ENCODE data around the gene RAE1.

RAE1 gene

DNA sequence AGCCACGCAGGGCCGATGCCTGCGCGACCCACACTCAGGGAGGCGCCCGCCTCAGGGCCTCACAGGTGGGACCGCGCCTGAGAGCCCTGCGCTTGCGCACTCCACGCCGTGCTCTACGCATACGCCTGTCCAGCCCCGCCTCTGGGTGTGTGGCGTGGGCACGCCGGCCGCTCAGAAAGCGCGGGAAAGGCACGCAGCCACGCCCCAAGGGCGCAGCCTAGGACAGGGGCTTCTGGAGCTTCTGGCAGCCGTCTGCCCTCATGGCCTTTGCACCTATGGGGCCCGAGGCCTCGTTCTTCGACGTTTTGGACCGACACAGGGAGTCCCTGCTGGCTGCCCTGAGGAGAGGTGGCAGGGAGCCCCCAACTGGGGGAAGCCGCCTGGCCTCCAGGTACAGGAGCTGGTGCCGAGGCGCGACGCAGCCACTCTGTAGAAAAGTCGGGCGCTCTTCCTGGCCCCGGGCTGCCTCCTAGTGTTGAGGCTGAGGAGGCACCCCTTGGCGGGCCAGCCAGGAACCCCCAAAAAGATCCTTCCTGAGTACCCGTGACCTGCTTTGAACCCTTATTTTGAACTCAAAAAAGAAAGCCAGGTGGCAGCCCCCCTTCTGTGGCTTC, 21.3 kb upstream of the RAE1 start, which contains the start of gene SPO11:
Gene SPO11, plus strand, starts transcription at position 196 of the 614 bp plus-strand sequence. Its CDS starts 65 bp downstream, at position 261.
- H3K4me2 ChIP-seq (ENCODE audit: low read depth, low read length) = no peak within 1 kb of the TSS

DNA sequence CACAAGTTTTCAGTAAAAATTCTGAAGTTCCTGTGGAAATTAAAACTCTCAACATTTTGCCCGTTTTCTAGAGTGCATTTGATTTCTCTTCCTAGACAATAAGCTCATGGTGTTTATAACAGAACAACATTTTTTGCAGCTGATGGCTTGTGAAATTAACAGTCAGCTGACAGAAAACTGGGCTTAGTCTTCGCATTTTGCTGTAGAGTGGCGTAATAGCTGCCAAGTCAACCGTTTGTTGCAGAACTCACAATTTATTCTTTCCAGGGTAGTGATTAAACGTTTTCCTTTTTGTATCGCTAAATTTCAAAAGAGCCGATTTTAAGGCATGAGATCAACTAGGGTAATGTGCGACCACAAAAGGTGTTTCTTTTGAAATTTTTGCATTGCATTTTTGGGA, 20.1 kb upstream of the RAE1 start:
- H3K4me1 ChIP-seq (ENCODE audit: low read length) = no peaks in the 10 kb centered on the region
- H3K4me2 ChIP-seq (ENCODE audit: low read depth, low read length) = no peak overlapping the region
- TF ChIP-seq EZH2 (optimal IDR thresholded peaks at IDR 0.05; ENCODE audit: low read depth, low read length) (no peak), EZH2phosphoT487 (IDR thresholded peaks at IDR 0.05; ENCODE audit: low read length) (no peak)
- TF ChIP-seq, protein P1, sequence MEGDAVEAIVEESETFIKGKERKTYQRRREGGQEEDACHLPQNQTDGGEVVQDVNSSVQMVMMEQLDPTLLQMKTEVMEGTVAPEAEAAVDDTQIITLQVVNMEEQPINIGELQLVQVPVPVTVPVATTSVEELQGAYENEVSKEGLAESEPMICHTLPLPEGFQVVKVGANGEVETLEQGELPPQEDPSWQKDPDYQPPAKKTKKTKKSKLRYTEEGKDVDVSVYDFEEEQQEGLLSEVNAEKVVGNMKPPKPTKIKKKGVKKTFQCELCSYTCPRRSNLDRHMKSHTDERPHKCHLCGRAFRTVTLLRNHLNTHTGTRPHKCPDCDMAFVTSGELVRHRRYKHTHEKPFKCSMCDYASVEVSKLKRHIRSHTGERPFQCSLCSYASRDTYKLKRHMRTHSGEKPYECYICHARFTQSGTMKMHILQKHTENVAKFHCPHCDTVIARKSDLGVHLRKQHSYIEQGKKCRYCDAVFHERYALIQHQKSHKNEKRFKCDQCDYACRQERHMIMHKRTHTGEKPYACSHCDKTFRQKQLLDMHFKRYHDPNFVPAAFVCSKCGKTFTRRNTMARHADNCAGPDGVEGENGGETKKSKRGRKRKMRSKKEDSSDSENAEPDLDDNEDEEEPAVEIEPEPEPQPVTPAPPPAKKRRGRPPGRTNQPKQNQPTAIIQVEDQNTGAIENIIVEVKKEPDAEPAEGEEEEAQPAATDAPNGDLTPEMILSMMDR (IDR thresholded peaks at IDR 0.05; ENCODE audit: low read length) = no peak
- H3K9me3 ChIP-seq (replicated peaks; ENCODE audit: insufficient read depth, low read length) = no peaks in the 10 kb centered on the region
- no peak overlapping the region for H2AFZ ChIP-seq (ENCODE audit: low read length)
- H3K27ac ChIP-seq (ENCODE audit: low read length) = no peak overlapping the region
- H3K9me2 ChIP-seq (replicated peaks; ENCODE audit: insufficient read depth, low read length) = no peaks in the 10 kb centered on the region
- H3K27me3 ChIP-seq (replicated peaks; ENCODE audit: insufficient read depth, low read length) = peaks cover 7% of the 10 kb centered on the region; the same call in 1 of the 2 replicates
- no peak overlapping the region for H3K9ac ChIP-seq (ENCODE audit: low read length)
- H3K36me3 ChIP-seq (replicated peaks; ENCODE audit: insufficient read depth, low read length) = no peaks in the 10 kb centered on the region
- H4K20me1 ChIP-seq (ENCODE audit: insufficient read depth, low read length) = no peaks in the 10 kb centered on the region
- H3F3A ChIP-seq (ENCODE audit: insufficient read depth, low read length) = no peaks in the 10 kb centered on the region
- no peak for DNase-seq
- no peak overlapping the region for H3K4me3 ChIP-seq (ENCODE audit: low read length)
- no peaks in the 10 kb centered on the region for H3K79me2 ChIP-seq (ENCODE audit: low read length)

More for the DNA sequence above, 21.3 kb upstream of the RAE1 start, which contains the start of gene SPO11:
- peak; percentile 28 for DNase-seq
- Histone ChIP-seq H4K20me1 (ENCODE audit: insufficient read depth, low read length) (no peaks in the 10 kb centered on the region), H2AFZ (ENCODE audit: low read length) (no peak within 1 kb of the TSS), H3K79me2 (ENCODE audit: low read length) (no peaks in the 10 kb centered on the region), H3F3A (ENCODE audit: insufficient read depth, low read length) (no peaks in the 10 kb centered on the region), H3K27me3 (replicated peaks; ENCODE audit: insufficient read depth, low read length) (peaks cover 7% of the 10 kb centered on the region; the same call in 1 of the 2 replicates), H3K36me3 (replicated peaks; ENCODE audit: insufficient read depth, low read length) (no peaks in the 10 kb centered on the region), H3K9me2 (replicated peaks; ENCODE audit: insufficient read depth, low read length) (no peaks in the 10 kb centered on the region), H3K4me1 (ENCODE audit: low read length) (no peaks in the 10 kb centered on the region), H3K4me3 (ENCODE audit: low read length) (no peak within 1 kb of the TSS), H3K9ac (ENCODE audit: low read length) (no peak within 1 kb of the TSS), H3K9me3 (replicated peaks; ENCODE audit: insufficient read depth, low read length) (no peaks in the 10 kb centered on the region), H3K27ac (ENCODE audit: low read length) (no peak within 1 kb of the TSS)
- no peak for TF ChIP-seq EZH2 (optimal IDR thresholded peaks at IDR 0.05; ENCODE audit: low read depth, low read length)
- TF ChIP-seq, protein P1 (IDR thresholded peaks at IDR 0.05; ENCODE audit: low read length) = peak; percentile 42

DNA sequence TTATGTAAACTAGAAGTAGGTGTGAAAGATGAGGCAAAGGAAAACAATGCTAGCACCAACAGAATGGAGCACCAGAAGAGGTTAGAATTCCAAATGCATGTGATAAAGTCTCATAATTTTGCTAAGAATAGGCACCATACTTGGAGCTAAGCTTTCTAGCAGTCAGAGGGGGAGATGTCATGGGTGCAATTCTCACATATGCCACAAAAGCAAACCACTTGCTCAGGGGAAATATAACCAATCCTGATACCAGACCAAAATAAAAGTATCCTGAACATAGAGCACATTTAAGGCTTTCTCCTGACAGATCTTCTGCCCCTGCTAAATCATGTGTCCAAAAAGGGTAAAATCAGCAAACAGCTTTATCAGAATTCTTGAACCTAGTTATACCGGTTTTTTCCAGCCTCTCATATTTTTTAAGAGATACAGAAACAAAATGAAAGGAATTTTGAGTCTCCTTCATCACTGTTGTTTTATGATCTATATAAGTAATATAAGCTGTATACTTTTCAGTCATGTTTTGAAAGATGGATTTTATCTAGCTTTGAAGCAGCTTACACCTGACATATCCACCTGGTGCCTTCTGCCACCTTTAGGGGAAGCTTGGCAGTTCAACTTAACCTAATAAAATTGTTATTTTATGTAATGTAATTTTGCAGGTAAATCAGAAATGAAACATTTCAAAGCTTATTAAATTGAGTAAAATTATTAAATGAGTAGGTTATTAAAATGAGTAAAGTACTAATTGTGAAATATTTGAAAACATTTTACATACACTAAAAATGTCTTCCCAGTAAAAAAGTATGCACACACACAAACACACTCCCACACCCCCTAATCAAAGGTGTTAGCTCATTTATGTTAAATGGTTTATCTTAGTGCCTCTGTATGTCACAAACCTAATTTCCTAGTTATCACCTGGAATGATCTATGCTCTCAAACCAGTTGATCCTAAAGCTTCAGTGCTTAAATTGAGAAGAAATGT, 18.7 kb upstream of the RAE1 start:
- Histone ChIP-seq H4K20me1 (ENCODE audit: insufficient read depth, low read length) (no peaks in the 10 kb centered on the region), H2AFZ (ENCODE audit: low read length) (no peak overlapping the region), H3K4me2 (ENCODE audit: low read depth, low read length) (no peak overlapping the region), H3K27me3 (replicated peaks; ENCODE audit: insufficient read depth, low read length) (peaks cover 7% of the 10 kb centered on the region; the same call in 1 of the 2 replicates), H3K4me3 (ENCODE audit: low read length) (no peak overlapping the region), H3K9ac (ENCODE audit: low read length) (no peak overlapping the region), H3F3A (ENCODE audit: insufficient read depth, low read length) (no peaks in the 10 kb centered on the region), H3K79me2 (ENCODE audit: low read length) (no peaks in the 10 kb centered on the region), H3K36me3 (replicated peaks; ENCODE audit: insufficient read depth, low read length) (no peaks in the 10 kb centered on the region), H3K27ac (ENCODE audit: low read length) (no peak overlapping the region), H3K9me2 (replicated peaks; ENCODE audit: insufficient read depth, low read length) (no peaks in the 10 kb centered on the region), H3K4me1 (ENCODE audit: low read length) (no peaks in the 10 kb centered on the region), H3K9me3 (replicated peaks; ENCODE audit: insufficient read depth, low read length) (no peaks in the 10 kb centered on the region)
- peak; percentile 27 for DNase-seq
- TF ChIP-seq EZH2 (optimal IDR thresholded peaks at IDR 0.05; ENCODE audit: low read depth, low read length) = no peak
- TF ChIP-seq, protein P1 (IDR thresholded peaks at IDR 0.05; ENCODE audit: low read length) = peak; percentile 32

Measured in MM.1S (cell line).